D721Med (cell line): ENCODE results near the gene SSX2IP.
A peak's percentile ranks its signal among the peaks of the same experiment; 100 is the strongest.

Experiments
- DNase-seq: peaks from one replicate; pipeline ENCODE4 v3.0.0; 2011; ENCODE audit warnings: low spot score; ENCODE audit not compliant: insufficient read length
- FAIRE-seq: peaks from 2 replicates; lab custom pipeline; 2011; peaks lifted over from hg19 to GRCh38; lab: Jason Lieb, UNC
- CTCF ChIP-seq: IDR thresholded peaks from 2 replicates; pipeline ENCODE4 v1.5.1; 2012; ENCODE audit warnings: mild to moderate bottlenecking, control low read depth; ENCODE audit not compliant: insufficient read depth; ENCODE audit errors: missing control alignments

The SSX2IP gene

DNA sequence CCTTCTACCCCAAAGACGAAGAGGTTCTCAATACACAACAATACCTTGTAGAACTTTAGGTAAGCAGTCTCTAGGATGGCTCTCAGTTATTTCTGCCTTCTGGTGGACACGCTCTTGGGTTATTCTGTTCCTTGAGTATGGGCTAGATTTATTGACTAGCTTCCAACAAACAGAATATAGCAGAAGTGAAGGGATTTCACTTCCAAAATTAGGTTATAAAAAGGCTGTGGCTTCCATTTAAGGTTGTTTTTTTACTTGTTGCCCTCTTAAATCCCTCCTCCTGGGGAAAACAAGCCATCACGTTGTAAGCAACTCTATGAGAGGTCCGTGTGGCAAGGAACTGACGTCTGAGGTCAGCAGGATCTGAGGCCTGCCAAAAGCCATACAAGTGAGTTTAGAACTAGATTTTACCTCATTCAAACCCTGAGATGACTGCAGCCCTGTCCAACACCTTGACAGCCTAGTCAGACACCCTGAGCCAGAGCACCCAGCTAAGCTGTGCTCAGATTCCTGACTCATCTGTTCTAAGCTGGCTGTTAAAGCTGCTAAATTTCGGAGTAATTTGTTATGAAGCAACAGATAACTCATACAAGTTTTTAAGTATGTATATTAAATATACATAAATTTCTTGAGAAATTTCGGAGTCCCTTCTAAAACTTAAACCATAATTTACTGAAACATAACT, 12.7 kb downstream of the SSX2IP start:
- no peak for TF ChIP-seq CTCF
- FAIRE-seq (no peak), DNase-seq (no peak)

- no peak for TF ChIP-seq CTCF
- DNase-seq (no peak), FAIRE-seq (no peak)
Measured at GRCh38 chr1:84675631-84676030, 14.6 kb downstream of the SSX2IP start.

DNA sequence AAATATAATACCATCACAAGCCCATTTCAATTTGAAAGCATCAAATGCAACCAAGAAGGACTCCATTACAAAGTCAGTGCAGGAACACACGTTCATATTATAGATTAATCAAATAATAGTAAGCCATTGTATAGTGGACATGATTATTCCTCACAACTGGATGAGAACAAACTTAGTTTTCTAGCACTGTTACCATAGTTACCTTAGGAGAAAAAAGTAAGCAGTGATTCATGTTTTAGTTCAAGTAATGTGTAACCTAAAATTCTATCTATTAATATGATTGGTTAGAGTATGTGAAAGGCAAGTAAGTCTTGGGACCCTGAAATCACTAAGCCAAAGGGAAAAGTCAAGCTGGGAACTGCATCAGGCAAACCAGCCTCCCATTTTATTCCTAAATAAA, 15.2 kb downstream of the SSX2IP start:
- FAIRE-seq (no peak), DNase-seq (no peak)
- no peak for TF ChIP-seq CTCF

- FAIRE-seq = no peak
- DNase-seq = no peak
- TF ChIP-seq CTCF = no peak
Measured at GRCh38 chr1:84674705-84675104, 15.6 kb downstream of the SSX2IP start.

DNA sequence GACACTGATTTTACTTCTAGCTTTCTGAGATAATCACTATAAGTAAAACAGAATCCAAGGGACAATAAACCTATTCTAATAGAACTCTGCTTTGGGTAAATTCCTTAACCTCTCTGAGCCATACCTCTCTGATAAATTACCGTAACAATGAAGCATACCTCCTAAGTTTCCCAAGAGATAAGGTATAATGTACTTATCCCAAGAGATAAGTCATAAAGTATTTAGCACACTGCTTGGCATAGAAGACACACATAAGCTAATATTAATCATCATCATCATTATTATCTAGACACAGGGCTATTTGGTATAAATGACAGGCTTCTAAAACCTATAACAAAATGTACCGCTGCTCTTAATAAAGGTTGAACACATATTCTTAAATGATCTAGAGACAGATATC, 16.2 kb downstream of the SSX2IP start:
- DNase-seq (no peak), FAIRE-seq (peak; percentile 41)
- TF ChIP-seq CTCF = no peak

DNA sequence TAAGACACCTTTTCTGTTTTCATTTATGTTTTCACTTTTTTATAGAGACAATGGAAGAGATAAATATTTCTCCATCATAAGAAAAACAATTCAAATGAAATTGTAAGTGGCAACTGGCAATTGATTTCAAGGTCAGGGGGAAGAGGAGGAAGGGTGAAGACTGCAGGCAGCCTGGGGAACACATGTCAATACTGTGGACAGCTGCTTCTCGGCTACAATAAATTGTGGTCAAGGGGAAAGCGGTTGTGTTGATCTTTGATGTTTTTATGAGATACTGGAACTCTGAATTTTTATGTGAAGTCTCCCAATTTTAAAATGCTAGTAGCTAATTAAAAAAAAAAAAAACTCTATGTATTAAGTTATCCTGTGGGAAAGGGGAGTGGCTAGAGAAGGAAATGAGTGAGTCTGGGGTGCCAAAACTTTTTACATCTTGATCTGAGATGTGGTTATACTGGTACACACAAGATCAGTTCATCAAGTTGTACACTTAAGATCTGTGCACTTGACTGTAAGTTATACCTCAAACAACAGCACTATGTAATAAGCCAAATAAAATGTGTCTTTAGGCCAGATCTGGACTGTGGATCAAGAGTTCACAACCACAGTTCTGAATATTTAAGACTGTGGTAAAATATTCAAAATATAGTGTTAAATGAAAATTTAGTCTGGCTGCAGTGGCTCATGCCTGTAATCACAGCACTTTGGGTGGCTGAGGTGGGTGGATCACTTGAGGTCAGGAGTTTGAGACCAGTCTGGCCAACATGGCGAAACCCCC, 18.0 kb downstream of the SSX2IP start:
- no peak for DNase-seq
- FAIRE-seq = no peak
- TF ChIP-seq CTCF = no peak

GRCh38 chr1:84669831-84670230, 20.4 kb downstream of the SSX2IP start:
- FAIRE-seq = no peak
- no peak for DNase-seq
- TF ChIP-seq CTCF = no peak
